GM03348 (cell line): ENCODE data around the gene KCNIP2.

Experiments
- DNase-seq: peaks from one replicate; pipeline ENCODE4 v3.0.0; 2012; ENCODE audit warnings: low spot score

KCNIP2 gene

DNA sequence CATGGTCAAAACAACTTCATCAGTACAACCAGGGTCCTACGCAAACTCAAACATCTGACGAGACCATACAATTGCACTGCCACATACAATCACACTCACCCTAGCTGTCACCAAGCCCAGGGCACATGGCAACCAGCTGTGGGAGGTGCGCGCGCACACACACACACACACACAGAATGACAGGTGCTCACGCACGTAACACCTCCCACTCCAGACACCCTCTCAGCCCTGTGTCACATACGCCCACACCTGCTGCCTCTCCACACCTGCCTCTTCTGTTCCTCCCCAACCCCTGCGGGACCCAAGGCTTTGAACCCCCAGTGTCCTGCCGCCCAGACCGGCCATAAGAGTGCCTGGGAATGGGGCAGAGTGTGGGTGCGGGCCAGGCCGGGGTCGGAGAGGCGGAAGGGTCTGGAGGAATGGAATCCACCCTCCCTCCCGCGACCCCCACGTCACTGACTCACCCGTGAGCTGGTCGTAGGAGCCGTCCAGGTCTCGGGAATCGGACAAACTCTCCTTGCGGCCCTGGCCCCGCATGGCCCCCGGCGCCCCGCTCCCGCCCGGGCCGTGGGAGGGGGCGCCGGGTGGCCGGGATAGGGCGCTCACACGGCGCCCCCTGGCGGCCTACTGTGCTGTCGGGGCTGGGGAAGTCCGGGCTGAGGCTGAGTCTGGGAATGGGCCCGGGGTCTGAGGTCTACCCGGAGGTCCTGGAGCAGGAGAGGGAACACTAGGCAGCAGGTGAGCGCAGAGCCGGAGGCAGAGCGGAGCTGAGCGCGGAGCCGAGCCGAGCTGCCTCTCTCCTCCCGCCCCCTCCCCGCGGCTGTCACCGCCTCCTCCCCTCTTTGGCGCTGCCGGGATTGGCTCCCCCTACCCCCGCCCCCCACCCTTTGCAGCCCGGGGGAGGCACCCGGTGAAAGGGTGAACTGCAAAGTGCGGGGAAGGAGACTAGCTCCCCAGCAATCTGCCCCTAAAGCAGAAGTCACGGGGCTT lies at the start of gene KCNIP2:
Gene KCNIP2, minus strand, starts transcription at position 769 of the 990 bp plus-strand sequence. Its CDS starts 232 bp downstream, at position 537.
- peak; percentile 41 for DNase-seq

DNA sequence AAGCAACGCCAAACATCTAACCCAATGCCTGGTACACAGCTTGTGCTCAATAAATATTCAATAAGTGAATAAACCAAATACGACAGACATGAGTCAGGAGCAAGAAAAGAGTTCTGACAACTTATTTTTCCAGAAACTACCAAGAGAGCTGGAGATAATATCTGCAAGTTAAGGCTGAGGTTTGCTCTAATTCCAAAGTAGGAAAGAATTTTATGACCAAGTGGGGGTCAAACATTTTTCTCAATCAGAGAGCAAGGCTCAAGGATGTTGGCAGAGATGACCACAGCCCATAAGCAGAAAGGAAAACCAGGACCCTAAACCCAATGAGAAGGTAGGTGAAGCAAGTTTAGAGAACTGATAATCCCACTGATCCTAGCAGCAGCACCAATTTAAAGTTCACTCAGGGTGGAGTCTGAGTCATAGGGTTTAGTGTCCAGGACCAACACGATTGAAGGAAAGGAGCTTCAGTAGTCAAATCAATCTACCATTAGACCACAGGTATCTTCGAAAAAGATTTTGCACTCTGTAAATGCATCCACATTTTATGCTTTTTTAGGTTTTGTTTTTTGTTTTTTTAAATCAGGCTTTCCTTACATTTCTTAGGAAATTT lies 49.3 kb upstream of the KCNIP2 start:
- DNase-seq: peak; percentile 18

DNA sequence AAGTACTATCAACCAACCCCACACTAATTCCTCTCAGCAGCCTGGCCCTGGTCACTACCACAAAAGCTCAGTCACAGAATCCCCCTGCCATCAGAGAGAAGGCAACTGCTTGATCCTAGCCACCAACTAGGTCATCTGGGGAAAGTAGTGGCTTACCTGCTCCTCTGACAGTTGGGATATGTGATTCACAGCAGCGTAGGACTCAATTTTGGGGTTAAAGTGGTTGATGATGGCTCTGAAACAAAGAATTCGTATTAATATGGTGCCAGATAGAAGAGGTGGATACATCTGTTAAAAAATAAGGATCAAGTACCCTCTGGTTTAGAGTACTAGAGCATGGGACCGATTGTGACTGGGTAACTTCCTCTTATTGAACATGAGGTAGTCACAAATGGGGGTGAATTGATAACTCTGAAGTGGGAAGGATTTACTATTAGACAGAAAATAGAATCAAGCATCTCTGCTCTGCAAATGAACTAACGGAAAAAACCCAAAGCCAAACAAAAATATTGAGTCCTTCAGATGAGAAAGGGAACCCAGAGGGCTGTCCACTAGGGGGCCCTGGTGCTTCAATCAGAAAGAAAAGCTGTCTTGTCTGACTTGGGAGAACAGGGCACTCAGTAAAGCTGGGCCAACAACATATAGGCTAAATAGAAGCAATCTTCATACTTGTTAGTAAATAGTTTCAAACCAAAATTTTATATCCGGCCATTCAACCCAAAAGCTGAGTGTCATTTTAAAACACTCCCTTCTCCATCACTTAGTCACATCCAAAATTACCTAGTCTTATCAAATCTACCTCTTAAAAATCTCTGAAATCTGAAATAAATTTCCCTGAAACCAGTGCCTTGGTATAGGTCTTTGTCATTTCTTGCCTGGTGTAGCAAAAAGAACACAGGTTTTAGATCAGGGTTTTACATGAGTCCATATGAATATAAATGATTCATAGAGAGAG lies 45.9 kb upstream of the KCNIP2 start:
- DNase-seq: peak; percentile 83

DNA sequence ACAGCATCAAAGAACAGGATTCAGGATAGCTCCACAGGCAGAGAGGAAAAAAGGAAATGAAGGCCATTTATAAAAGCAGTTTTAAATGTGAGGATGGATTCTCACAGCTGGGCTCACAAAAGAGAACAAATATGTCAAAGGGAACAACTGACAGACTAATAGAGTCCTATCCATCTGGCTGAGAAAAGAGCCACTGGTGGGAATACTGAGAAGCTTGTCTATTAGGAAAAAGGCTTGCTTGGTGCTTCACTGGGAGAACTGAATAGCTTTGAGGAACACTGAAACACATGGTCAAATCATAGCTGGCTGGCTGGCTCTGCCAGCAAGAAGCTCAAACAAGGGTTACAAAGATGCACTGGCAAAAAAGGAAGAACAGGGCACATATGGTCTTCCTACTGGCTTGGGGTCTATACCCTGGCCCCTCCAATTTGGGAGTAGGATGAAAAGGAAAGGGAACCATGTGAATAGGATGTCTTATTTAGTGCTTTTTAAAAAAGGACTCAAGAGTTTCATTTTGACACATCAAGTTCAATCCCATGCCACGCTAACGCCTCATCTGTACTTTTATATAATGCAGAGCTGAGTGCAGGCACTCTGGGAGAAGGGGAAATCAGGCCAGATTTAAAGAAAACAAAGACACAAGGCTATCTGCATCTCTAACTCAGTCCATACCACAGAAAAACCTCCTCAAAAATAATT lies 44.8 kb upstream of the KCNIP2 start:
- DNase-seq: no peak

DNA sequence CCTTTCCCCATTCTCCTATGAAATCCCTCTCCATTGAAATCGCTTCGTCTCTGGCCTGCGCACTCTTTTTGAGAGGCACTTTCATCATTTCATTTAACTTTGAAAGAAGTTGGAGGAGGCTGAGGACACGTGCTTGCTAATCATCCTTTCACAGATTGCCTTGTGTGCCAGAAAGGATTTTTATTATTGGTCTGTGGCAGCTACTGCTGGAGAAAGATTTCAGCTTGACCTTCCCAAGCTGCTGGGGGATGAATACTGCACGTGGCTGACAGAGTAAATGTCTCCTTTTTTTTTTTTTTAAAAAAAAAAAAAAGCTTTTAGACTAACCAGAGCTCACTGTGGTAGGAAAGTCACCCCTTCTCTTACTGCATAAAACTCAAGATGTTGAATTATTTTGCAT lies 44.2 kb upstream of the KCNIP2 start:
- no peak for DNase-seq

DNA sequence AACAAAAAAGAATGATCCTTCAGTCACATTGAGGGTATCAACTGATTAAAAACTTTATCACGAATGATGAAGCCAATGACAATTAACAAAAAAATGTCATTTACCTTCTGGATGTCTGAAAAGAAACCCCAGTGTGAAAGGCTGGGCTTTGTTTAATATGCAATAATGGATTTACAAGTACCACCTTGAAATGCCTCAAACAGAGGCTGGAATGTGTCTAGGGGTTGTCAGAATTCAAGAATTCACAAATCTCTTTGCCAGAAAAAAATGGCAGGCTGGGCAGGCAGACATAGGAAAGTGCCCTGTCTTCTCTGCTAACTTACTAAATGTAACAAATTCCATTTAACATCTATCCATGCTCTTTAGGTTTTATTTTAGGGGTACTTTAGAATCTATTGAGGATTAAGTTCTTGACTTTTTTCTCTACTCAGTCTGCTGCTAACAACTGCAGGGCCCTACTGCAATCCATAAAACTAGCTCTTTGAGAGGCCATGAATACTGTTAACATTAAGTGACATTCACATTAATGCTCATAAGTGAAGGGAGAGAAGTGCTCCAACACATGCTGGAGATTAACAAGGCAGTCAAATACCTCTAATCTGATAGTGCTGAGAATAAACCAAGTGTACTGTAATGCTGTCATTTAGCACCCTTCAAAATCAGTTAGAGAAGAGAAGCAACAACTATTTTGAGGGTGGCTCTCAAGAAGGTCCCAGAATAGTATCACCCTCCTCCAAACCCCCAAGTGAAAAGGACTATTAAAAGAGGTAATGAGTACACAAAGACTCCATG lies 43.1 kb upstream of the KCNIP2 start:
- DNase-seq: no peak

DNA sequence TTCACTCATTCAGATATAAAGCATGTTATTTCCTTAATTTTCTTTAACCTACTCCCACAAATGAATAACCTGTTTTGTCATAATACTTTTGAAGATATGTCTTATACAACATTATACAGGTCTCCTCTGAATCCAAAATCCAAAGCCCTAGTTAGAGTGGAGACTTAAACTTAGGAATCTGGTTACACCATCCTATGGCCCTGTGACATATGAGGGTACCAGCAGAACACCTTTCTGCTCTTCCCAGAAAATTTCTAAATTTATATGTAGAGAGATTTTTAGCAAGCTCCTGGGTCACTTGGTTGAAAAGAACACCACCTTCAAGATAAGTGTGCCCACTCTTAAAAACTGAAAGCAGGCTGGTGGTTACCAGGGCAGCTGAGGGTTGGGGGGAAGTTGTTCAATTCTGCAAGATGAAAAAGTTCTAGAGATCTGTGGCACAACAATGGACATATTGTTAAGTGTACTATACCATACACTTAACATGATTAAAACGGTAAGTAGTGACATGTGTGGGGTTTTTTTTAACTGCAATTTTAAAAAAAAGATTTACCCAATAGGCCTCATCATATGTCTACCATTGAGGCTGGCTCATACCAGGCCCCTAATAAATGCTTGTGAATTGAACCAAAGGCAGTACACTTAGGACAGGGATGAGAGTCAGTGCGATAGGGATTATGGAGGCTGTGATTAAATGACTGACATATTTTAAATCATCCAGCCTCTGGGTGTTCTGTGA lies 37.6 kb upstream of the KCNIP2 start:
- DNase-seq: no peak

DNA sequence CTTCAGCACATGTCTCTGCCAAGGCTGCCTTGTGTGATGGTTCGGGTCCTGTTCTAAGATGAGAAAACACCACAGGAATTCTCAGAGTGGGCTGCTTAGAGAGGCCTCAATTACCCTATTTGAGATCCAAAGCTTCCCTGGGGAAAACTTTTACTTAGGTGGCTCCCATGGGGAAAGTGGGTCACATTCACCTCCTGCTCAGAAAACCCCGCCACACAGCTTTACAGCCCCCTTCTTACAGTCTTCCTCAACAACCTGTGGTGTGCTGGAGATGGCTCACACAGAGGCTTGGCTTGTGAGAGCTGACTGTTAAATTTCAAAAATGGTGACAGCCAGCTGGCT lies 36.6 kb upstream of the KCNIP2 start:
- DNase-seq: no peak

DNA sequence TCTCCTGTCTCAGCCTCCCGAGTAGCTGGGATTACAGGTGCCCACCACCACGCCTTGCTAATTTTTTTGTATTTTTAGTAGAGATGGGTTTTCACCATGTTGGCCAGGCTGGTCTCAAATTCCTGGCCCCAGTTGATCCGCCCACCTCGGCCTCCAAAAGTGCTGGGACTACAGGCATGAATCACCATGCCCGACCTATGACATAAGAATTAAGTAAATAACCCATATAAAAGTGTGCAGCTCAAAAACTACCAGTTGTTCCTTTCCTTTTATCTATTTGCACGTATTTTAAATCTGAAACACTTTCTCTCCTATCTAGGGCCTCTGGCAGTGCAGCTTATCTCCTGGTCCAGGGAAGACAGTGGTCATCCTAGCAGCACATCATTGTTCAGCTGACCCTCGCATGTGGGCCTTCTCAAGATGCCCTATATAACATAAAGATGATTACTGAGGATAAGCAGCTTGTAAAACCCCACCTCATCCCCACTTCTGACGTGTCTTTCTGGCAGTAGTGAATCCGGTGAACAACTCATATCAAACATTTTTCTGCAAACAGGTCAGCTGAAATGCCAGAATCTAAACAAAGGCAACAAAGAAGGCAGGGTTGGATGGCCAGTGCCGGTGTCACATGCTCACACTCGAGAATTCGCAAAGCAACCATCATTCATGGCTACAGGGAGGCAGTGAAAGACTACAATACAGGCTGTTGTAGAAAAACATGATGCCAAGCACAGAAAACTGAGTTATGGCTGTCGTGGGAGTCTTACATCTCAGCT lies 36.0 kb upstream of the KCNIP2 start:
- no peak for DNase-seq

DNA sequence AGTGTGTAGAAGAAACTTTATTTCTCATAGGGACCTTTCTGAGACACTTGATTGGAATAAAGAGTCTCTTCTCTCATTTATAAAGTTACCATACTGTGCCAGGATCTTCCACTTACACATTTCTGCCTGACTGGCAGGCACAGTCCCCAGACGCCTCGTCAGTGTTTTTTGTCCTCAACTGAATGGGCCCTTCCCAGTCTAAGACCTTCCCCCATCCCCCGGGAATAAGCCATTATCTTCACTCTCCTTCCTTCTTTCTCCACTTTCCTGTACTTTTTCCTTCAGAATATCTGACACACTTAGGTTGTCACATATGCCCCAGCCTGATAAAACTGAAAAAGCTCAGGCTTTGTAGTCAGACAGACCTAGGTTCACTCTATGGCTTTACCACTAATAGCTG lies 35.3 kb upstream of the KCNIP2 start:
- no peak for DNase-seq

DNA sequence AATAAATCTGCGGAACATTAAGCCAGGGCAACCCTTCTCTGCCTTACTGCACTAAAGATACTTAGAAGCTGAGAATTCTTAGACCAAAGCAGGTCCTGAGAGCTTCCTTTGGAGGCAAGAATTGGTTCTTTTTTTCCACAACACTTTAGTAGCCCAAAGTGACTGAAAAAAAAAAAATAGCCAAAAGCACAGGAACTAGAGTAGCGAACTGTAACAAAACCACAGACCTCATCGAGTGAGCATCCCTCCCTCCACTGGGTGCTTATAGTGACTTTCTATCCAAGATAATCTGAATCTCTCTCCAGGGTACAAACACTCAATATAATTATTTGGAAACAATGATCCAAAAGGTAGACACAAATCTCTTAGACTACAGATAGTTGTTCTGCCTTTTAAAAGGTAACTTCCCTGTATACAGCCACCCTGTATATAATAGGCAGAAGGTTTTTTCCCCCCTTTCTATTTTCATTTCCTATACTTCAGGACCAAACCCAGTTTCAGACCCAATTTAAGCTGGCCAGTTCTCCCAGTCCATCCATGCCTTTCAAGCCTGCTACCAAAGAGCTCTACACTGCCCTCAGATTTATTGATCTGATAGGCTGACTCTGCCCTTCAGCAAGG lies 31.6 kb upstream of the KCNIP2 start:
- DNase-seq: no peak

DNA sequence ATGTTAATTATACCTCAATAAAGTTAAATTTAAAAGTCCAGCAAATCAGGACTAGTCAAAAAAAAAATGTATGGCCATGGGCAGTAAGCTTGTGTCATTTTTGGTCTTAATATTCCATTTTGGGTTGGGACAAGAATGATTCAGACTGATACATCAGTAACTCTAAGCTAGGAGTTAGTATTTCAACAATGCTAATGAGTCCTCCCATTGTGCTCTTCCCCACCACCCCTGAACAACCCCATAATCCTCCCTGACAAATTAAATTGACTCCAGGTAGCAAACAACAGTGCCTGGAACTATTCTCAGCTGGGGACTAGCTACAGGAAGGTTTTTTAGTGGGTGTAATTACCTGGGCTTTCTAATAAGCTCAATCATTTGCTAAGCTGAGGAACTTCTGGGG lies 30.7 kb upstream of the KCNIP2 start:
- no peak for DNase-seq

DNA sequence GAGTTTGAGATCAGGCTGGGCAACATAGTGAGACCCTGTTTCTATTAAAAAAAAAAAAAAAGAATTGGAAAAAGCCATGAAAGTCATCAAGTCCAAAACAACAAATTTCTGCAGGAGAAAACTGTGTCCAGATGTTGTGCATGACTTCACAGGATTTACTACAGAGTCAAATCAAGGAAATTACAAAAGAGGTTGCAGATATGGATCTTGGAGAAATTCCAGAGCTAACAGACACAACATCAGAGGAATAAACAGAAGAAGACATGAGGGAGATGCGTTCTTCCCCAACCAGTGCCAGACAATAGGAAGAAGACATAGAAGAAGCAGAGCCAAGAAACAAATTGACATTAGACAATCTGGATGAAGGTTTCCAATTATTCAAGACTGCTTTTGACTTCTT lies 24.3 kb upstream of the KCNIP2 start:
- no peak for DNase-seq

DNA sequence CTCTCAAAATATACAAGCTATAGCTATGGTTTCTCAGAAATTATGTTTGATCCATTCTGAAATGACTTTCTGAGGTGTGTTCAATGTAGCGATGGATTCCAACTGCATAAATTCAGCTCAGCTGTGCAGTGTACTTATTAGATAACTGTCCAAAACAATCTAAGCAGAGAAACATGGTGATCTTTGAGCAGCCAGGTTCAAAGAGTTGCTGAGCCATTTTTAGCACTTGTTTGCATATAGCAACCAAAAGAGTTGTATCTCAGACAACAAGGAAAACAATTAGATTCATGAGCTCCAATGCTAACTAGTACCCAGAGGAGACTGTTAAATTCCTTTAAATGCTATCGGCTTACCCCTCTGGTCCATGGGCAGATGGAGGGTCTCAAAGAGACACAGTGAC lies 15.9 kb upstream of the KCNIP2 start:
- no peak for DNase-seq

DNA sequence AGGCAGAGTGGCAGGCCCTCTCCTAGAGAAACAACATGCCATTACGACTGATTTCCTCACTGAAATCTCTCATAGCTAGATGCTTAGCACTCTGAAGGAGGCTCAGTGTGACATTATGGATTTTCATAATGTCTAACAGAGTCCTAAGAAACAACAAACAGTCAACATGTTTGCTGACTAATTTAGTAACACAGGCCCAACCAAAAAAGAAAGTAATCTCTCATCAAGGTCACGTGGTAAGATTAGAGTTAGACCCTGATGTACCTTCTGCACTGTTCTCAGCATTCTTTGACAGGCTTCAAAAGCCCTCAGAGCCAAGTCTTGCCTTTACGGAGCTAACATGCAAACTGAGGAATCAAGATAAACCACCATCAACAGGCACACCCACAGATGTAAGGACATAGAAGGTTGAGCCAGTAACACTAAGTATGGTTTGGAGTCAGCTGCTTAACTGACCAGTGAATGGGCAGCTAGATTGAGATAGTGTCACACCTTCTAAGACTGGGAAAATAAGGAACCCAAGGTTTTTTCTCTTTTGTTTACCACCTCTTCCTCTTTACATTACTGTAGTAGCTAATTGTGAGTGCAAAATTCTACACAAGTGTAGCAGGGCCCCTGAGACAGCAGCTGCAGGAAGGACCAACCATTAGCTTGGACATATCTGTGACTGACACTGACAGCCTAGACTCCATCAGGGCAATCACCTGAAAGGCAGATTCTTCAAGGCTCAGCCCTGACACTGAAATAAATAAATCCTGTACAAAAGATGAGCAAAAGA lies 15.3 kb upstream of the KCNIP2 start:
- DNase-seq: no peak

DNA sequence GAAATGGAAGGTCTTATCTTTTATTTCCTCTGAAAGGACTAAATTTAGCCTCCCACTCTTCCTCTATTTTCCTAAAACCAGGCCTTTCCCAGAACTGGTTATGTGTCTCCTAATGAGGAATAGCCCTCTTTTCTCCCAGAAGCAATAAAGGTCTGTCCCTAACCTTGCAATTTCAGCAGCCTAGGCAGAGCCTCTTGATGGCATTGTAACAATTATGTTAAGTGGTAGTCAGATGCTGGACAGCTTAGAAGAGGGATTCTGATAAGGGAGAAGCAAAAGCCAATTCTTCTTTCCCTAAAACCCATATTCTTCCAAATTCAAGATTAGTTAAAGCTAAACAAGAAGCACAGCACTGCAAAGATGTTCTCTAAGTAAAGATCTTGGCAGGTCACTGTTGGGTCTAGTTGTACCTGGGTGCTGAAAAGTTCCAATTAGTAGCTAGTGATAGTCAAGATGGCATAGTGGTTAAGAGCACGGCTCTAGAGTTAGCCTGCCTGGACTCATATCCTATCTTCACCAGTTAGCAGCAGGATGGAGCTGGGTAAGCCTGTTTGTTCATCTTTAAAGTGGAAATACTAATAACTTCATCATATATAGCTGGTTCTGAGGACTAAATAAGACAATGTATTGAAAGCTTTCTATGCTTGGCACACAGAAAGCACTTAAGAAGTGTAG lies 14.3 kb upstream of the KCNIP2 start:
- no peak for DNase-seq

DNA sequence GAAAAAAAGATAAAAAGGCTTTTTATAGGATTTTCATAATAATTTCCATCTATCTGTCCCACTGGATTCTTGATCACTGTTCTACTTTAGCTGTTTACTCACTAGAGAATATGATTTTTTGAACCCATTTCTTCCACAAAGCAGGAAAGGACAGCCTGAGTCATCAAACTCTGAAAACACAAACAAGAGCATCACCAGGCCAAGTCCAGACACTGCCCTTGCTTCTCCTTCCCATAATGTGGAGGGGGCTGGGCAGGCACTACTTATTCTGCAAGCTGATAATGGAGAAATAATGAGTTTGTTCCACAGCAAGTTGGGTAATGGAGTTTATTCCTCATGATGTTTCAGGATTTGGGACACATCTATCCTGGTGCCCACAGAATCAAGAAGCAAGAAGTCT lies 13.0 kb upstream of the KCNIP2 start:
- DNase-seq: no peak
